ENCODE results near the gene GGTA1.

Gene GGTA1

DNA sequence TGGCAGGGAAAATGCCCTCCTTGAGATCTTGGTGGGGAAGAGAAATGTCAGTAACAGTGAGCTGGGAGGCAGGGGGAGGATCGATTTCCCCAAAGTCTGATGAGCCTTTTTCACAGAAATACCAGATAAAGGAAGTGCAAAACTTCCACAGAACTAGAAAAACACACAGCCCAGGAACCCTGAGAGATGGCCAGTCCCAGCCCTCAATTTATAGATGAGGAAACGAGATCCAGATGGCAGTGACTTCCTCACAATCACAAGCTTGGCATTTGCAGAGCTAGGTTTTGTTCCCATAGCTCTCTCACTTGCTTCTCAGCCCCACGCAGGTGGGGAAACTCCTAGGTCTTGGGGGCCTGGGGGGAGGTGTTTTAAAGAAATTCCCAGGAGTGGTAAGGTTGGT lies 3.8 kb upstream of the GGTA1 start:
- FAIRE-seq: no peak
- DNase-seq (ENCODE audit: extremely low spot score, insufficient read length, low read depth): no peak

DNA sequence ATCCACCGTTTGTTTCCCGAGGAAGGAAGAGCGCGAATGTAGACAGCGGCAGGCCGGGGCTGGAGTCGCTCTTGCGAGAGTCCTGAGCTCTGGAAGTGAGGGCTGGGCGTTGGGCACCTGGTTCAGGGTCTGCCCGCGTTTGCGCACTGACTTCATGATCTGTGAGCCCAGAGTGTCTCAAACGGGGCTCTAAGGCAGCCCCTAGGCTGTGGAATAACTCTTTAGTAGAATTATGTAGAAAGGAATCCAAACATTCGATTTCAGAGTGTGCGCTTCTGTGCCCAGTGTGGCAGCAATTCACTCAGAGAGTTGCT lies 478 bp upstream of the GGTA1 start:
- DNase-seq (ENCODE audit: extremely low spot score, insufficient read length, low read depth) (no peak), FAIRE-seq (no peak)

DNA sequence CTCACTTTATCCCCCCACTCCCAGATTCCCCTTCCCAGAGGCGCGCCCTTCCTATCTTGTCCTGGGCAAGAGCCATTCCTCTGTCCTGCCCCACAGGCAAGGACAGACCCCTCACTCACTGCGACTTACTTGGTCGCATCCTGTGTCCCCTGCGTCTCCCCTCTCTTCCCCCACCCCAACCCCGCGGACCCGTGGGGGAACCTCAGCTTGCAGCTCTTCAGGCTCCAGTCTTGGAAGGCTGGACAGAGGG lies 542 bp downstream of the GGTA1 start:
- FAIRE-seq (no peak), DNase-seq (ENCODE audit: extremely low spot score, insufficient read length, low read depth) (no peak)

DNA sequence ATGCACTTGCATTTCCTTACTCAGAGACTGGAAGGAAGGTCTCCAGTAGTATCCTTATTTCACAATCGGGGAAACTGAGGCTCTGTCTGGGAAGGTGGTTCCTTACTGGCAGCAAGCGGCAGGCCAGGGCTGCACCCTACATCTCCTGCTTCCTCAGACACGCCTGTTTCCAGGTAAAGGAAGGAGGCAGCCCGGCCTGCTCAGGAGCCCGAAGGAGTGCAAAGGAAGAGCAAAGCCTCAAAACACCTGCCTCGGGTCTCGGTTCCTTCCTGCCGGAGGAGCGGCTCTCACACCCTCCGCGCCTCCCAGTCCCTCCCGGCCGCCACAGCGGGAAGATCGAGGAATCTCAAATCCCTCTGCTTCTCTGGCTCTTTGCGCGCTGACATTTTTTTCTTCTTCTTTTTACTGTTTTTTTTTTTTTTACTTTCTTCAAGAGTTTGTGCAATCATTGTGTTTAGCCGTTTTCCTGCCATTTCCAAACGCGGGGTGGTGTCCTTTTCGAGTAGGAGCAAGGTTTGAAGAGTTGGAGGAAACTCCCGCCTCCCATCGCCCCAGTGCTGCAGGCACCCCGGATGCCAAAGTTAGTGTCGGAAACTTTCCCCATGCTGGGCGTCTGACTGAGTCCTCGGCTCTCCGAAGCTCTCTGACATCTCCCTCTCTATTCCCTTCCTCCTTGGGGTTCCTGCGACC lies 1.0 kb downstream of the GGTA1 start:
- FAIRE-seq (no peak), DNase-seq (ENCODE audit: extremely low spot score, insufficient read length, low read depth) (no peak)

DNA sequence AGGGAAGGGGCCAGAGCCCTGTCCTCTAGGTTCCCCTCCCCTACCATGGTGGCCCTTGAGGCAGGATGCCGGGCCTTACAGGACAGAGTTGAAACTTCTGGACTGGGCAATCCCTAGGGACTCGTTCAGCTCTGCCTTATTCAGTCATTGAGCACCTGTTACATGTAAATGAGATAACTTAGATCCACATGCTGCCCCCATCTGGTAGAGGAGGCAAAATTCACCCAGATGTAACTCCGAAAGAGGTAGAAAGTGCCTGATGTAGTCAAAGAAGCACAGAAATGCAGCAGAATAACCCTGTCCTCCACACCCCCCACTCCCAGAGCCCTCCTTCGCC lies 1.5 kb downstream of the GGTA1 start:
- DNase-seq (ENCODE audit: extremely low spot score, insufficient read length, low read depth): peak; percentile 56
- peak; percentile 89 for FAIRE-seq

DNA sequence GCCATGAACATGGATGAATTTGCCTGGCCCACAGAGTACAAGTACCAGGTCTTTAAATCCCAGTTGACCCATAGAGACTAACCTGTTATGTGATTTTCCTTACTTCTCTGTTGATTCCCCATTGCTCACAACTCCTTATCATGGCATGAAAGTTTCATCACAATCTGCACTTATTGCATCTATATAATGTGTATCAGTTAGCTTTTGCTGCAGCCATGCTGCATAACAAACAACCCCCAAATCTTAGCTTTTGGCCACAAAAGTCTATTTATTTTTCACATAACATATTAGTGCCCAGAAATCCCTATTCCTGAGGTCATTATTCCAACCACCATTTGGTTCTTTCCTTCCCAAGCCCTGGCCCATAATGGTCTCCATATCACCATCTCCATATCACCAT lies 3.7 kb downstream of the GGTA1 start:
- FAIRE-seq (no peak), DNase-seq (ENCODE audit: extremely low spot score, insufficient read length, low read depth) (no peak)

DNA sequence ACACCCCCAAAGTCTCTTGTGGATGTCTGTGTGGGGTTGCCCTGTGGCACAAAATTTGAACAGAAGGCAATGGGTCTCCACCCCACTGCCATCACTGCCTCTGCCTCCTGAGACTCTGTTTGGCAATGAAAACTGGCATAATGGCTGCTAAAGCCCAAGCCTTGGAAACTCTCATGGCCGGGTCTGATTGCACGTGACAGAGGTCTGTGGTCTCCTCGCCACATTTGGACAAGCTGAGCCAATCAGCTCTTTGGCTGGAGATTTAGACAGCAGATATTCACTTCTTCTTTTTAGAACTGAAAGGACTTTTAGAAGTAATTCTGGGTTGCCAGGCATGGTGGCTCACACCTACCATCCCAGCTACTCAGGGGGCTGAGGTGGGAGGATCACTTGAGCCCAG lies 5.5 kb downstream of the GGTA1 start:
- no peak for DNase-seq (ENCODE audit: extremely low spot score, insufficient read length, low read depth)
- no peak for FAIRE-seq

DNA sequence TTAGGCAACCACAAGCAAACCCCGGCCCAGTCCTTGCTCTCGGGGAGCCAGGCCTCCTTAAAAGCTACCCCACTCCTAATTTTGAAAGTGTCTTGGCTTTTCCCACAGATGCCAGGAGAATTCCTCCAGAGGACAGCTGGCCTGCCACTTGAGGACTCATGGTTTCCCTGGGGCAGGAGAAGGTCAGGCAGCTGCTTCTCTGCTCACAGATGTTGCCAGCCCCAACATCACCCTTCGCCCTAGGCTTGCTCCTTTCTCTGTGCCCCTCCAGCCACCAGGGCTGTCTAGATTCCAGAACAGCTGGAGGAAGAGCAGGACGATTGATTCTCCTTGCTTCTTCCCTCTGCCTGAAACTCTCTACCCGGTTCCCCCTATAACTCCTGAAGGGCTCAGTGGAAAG lies 8.5 kb downstream of the GGTA1 start:
- FAIRE-seq (no peak), DNase-seq (ENCODE audit: extremely low spot score, insufficient read length, low read depth) (no peak)

DNA sequence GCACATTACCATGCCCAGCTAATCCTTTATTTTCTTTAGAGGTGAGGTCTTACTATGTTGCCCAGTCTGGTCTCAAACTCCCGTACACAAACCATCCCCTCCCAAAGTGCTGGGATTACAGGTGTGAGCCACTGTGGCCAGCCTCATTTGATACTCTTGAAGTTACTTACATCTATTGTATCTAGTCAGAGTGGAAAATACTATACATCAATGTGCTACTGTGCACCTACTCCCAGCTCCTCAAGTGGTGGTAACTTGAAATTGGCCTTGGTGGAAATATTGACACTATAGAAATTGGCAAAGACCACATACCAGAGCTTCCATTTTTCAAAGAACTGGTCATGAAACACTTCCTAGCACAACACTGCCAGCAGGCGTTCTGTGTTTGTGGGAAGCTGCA lies 10.3 kb downstream of the GGTA1 start:
- no peak for DNase-seq (ENCODE audit: extremely low spot score, insufficient read length, low read depth)
- no peak for FAIRE-seq

DNA sequence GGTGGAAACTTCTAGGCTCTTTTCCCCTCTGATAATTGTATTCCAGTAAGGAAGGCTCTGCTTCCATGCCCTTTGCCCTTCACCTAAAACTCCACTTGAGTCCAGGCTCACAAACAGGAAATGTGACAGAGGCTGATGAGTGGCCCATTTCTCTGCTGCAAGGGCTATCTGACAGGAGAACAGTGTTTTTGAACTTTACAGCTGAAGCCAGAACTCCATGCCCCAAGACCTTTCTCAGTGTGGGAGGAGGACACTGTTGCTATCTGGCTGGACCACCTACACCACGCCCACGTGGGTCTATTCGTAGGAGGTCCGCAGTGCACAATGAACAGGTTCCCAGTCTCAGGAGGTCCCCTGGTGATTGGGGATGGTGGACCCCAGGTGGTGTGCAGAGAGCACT lies 13.6 kb downstream of the GGTA1 start:
- FAIRE-seq: no peak
- DNase-seq (ENCODE audit: extremely low spot score, insufficient read length, low read depth): no peak

DNA sequence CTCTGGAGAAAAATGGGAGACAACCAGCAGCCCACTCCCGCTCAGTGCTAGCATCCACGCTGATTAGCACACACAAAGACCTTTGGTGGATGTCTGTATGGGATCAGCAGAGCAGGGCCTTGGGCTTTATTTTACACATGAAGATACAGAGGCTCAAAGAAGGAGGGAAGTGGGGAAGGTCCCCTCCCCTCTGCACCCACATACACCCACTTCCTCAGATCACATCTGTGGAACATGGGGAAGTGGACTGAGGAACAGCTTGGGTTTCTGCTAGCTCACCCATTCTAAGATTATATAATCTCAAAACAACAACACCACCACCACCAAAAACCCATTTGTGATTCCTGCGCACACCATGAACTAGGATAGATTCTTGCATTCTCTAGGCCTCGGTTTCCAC lies 14.0 kb downstream of the GGTA1 start:
- no peak for FAIRE-seq
- DNase-seq (ENCODE audit: extremely low spot score, insufficient read length, low read depth): no peak

DNA sequence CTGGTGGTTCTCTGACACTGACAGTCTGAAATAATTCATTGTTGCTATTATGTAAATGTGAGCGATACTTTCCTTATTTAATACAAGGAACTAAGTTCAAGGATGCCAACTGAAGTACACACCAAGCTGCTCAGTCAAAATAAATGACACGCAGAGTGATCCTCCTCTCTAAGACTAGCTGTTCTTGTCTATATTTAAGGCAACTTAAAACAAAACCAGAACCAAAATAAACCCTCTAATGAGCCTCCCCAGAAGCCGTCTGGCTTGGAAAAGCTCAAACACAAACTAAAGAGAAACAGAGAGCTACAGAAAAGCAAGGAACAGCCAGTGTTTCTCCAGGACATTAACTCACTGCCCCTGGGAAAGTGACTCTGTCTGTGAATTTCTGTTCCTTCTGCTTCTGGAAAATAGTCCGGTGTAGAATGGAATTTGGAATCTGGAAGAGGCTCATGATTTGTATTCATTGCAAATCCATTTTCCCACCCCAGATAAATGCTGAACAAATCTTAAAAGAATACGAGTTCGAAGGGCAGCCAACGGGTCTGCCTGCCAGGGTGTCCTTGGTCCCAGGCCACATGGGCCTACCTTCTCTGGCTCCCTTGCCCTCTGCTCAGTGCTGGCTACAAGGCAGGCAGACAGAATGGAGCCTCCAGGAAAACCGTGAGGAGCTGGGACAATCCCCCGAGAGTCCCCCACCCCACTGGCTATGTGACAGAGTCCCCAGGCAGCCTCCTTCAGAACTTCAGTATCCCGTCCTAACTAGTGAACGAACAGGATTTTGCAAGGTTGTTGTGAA lies 14.8 kb downstream of the GGTA1 start:
- FAIRE-seq (no peak), DNase-seq (ENCODE audit: extremely low spot score, insufficient read length, low read depth) (no peak)

DNA sequence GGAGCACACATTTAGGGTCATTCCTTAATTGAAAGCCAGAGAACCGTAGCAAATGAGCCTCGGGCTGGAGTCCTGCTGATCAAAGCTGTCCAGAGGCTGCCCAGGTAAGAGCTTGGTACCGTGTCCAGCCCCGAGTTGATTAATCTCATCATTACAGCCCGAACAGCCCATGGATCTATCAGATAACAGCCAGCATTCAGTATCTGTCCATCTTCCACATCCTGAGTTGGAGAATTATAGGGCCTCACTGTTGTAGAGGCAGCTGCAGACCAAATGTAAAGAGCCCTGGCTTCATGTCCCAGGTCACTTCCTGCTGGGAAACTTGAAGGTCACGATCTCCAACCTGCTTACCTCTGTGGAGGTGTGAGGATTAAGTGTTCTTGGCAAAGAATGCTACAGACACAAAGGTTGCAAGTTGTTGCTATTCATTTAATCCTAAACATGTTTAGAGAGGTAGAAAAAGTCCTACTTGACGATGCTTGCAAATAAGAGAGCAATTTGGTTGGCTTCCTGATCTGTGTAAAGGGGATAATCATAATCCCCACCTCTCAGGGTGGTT lies 16.1 kb downstream of the GGTA1 start:
- FAIRE-seq: no peak
- DNase-seq (ENCODE audit: extremely low spot score, insufficient read length, low read depth): no peak

DNA sequence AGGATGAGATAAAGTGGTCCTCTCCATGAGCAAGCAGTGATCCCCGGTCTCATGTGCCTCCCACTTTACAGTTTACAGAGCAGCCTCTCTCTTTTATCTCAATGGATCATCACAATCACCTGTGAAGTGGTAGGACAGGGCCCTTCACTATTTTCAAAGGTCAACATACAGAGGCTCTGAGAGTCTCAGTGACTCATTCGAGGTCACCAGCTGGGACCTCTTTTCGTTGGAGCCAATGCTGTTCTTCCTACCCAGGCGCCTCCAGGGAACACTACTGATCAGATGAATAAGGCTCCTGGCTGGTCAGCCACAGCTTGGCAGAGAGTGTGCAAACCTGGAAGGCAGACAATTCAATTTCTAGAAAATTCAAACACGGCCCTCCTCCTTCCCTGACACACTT lies 16.6 kb downstream of the GGTA1 start:
- DNase-seq (ENCODE audit: extremely low spot score, insufficient read length, low read depth): no peak
- FAIRE-seq: no peak

DNA sequence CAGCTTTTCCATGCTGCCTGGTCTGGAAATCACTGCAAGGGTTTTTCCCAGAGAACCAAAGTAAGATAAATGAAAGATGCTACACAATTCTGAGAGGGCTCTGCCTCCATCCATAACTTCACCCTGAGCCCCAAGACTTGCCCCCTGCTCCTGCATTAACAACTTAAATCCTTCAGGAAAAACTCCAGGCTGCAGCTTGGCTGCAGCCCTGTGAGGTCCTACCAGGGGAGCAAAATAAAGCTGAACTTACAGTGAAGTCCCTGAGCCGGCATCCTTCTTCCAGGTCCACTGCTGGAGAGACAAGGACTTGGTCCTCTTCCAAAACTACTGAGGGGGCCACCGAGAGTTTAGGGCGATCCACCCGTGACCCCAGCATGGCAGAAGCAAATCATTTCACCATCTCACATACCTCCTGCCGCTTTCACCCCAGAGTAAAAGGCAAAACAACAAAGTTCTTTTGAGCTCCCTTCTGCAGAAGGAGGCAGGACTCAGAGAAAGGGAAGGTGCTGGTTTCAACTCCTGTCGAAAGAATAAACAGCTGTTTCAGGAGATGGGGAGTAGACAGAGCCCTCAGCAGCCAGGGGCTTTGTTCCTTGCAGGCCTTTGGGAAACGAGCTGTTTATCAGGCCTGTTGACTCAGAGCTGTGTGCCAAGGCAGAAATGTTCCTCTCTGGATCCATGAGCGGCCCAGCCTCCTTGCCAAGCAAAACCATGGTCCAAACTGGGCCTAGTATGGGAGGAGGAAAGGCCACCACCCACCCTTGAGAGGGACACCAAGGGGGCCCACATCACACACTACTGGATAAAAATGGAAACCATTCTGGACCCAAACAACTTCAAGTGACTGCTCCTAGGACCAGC lies 20.6 kb downstream of the GGTA1 start:
- no peak for DNase-seq (ENCODE audit: extremely low spot score, insufficient read length, low read depth)
- no peak for FAIRE-seq

DNA sequence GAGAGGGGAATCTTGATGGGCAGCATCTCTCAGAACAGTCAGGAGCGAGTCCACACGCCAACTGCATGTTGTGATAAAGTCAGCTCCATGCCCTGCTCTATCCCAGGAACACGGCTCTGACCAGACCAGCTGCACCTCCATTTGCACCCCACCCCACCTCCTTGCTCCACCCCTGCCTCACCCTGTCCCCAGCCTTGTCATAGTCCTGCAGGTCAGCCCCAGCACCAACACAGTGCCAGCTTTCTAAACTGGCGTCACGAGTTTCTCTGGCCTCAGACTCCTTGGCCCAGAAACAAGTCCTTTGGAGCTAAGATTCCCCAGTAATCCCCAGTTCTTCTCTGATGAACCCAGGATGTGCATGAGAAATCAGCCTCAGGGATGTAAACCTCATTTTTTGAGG lies 23.5 kb downstream of the GGTA1 start:
- FAIRE-seq (no peak), DNase-seq (ENCODE audit: extremely low spot score, insufficient read length, low read depth) (no peak)

DNA sequence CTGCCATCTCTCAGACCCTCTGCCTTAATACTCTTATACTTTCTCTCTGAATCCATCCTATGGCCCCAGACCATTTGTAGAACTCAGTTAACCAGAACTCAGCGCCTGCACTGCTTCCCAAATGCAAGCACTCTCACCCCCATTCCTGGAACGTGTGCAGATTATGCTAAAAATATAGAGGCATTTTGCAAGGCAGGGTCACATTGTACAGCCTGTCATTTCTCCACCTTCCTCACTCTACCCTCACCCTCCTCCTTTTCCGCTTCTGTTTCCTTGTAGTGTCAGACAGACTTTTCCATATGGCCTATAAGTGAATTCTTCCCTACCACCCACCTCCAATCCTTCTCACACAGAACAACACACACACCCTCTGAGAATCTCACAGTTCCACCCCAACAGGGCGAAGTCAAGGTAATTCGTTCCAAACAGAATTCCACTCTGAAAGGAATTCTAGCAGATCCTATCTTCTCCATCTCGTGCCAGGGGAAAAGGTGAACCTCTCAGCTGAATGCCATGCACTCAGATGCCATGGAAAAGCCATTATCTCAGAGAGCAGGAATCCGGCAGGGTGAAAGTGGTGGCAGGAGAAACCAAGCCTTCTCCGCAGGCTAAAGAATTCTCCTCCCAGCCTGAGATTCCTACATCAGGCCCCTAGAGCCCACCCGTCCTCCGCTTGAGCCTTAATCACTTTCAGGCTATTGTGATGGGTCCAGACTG lies 25.3 kb downstream of the GGTA1 start:
- no peak for FAIRE-seq
- DNase-seq (ENCODE audit: extremely low spot score, insufficient read length, low read depth): no peak

DNA sequence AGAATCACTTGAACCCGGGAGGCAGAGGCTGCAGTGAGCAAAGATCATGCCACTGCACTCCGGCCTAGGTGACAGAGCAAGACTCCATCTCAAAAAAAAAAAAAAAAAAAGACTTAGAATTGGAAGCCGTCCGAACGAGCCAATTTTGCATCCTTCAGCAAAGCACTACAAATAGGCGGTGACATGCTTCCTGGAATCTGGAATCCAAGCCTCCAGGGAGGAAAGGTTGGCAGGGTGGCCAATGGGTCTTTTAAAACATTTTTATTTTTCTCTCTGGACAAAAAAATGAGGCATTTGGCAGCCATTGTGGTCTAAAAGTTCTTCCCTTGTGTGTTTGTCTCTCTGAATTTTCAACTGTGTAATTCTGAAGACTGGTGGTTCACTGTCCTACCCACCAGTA lies 26.4 kb downstream of the GGTA1 start:
- FAIRE-seq: no peak
- DNase-seq (ENCODE audit: extremely low spot score, insufficient read length, low read depth): no peak

DNA sequence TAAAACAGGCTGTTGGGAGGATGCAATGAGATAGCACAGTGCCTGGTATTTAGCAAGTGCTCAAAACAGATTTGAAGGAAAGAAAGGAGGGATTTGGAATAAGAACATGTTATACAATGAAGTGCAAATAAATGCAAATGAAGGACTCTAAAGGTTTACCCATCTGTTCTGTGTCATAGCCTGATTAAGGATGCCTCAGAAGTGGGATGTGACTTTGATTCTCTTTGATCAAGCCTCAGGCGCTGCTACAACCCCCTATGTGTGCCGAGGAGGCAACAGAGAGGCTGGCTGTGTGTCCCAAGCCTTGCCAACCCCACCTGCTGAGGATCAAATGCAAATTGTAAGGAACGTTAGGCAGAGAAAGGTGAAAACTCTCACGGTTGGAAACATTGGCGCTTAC lies 27.2 kb downstream of the GGTA1 start:
- DNase-seq (ENCODE audit: extremely low spot score, insufficient read length, low read depth) (no peak), FAIRE-seq (no peak)

DNA sequence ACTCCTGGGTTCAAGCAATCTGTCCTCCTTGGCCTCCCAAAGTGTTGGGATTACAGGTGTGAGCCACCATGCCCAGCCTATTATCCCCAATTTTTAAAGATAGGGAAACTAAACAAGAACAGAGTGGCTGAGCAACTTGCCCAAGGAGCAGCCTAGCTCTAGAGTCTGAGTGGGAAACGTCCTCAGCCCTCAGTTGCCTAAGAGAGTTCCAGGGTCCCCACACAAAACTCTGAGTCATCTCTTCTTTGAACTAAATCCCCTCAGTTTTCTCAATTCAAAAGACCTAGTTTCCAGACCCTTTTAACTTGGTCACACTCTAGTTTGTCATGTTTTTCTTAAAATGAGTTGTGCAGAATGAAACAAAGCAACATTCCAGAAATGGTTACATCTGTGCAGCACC lies 33.5 kb downstream of the GGTA1 start:
- FAIRE-seq (no peak), DNase-seq (ENCODE audit: extremely low spot score, insufficient read length, low read depth) (no peak)

DNA sequence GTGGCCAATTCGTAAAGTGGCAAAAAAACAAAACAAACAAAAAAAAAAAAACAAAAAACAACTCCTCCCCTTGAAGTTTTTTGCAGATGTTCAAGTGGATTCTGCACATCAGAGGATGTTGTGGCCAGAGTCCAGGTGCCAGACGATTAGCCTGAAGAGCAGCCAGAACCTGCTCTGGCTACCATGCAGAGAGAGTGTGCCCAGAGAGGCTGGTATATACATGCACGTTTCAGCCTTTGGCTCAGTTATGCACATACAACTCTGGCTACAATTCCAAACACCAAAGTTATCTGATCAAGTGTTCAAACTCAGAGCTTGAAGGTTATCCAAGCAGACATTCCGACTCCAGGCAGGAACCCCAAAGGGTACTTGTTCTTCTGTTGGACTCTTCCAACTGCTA lies 34.7 kb downstream of the GGTA1 start:
- no peak for FAIRE-seq
- no peak for DNase-seq (ENCODE audit: extremely low spot score, insufficient read length, low read depth)
